Kidney capillary endothelial cell (primary cell): ENCODE results near the gene MMP24OS.
A peak's percentile ranks its signal among the peaks of the same experiment; 100 is the strongest.

Source experiments
- DNase-seq: peaks from one replicate; pipeline ENCODE4 v3.0.0-alpha.2; 2018; ENCODE audit warnings: low spot score

MMP24OS gene

GRCh38 chr20:35248641-35249475 lies 29.1 kb downstream of the MMP24OS start:
- no peak for DNase-seq

GRCh38 chr20:35246723-35247122 lies 31.2 kb downstream of the MMP24OS start:
- DNase-seq, result no peak

- DNase-seq, result no peak
Observed at GRCh38 chr20:35243986-35244385, 33.9 kb downstream of the MMP24OS start.

GRCh38 chr20:35243317-35243716 lies 34.6 kb downstream of the MMP24OS start:
- no peak for DNase-seq

- no peak for DNase-seq
Observed at GRCh38 chr20:35240811-35241293, 37.1 kb downstream of the MMP24OS start.

GRCh38 chr20:35240083-35240810 lies 37.7 kb downstream of the MMP24OS start:
- no peak for DNase-seq

GRCh38 chr20:35238735-35239134 lies 39.2 kb downstream of the MMP24OS start:
- no peak for DNase-seq

- DNase-seq, result no peak
Observed at GRCh38 chr20:35238170-35238569, 39.8 kb downstream of the MMP24OS start.

- no peak for DNase-seq
Observed at GRCh38 chr20:35237486-35237885, 40.4 kb downstream of the MMP24OS start.

- DNase-seq, result no peak
Observed at GRCh38 chr20:35235881-35236280, 42.0 kb downstream of the MMP24OS start.

- DNase-seq, result no peak
Observed at GRCh38 chr20:35232575-35232974, 45.3 kb downstream of the MMP24OS start.

GRCh38 chr20:35226884-35227681 lies 50.8 kb downstream of the MMP24OS start:
- DNase-seq, result peak; percentile 53
